Measurements from ENCODE around the gene CD28.

- TF ChIP-seq POLR2A (IDR thresholded peaks at IDR 0.05), result no peak
- no peak for TF ChIP-seq CTCF (IDR thresholded peaks at IDR 0.05)
Observed at GRCh38 chr2:203733684-203734083, 27.2 kb downstream of the CD28 start.
